HEK293 (cell line): ENCODE measurements around the gene KXD1.
A peak's percentile ranks its signal among the peaks of the same experiment; 100 is the strongest.

Experiments used
- BCL11B ChIP-seq: fragments of 450-650 bp; formaldehyde crosslinking; IDR thresholded peaks from 2 replicates; pipeline ENCODE4 v1.5.1; 2016; ENCODE audit warnings: low read depth, missing biosample characterization, missing genetic modification characterization
- GLIS1 ChIP-seq: fragments of 450-650 bp; formaldehyde crosslinking; IDR thresholded peaks from 2 replicates; pipeline ENCODE4 v1.5.1; 2016; ENCODE audit warnings: missing biosample characterization, missing genetic modification characterization
- KLF16 ChIP-seq: fragments of 450-650 bp; formaldehyde crosslinking; IDR thresholded peaks from 2 replicates; pipeline ENCODE4 v1.5.1; 2017; ENCODE audit warnings: missing biosample characterization, missing genetic modification characterization
- OVOL3 ChIP-seq: fragments of 450-650 bp; formaldehyde crosslinking; IDR thresholded peaks from 2 replicates; pipeline ENCODE4 v1.5.1; 2016; ENCODE audit warnings: missing biosample characterization, missing genetic modification characterization
- SP2 ChIP-seq: fragments of 450-650 bp; formaldehyde crosslinking; IDR thresholded peaks from 2 replicates; pipeline ENCODE4 v1.5.1; 2016; ENCODE audit warnings: missing biosample characterization, missing genetic modification characterization
- TRIM28 ChIP-seq: IDR thresholded peaks from 2 replicates; pipeline ENCODE4 v1.6.1; 2011; ENCODE audit warnings: low read length, control low read depth, borderline replicate concordance
- YY1 ChIP-seq: fragments of 450-650 bp; formaldehyde crosslinking; IDR thresholded peaks from 2 replicates; pipeline ENCODE4 v1.5.1; 2018; ENCODE audit warnings: missing biosample characterization, missing genetic modification characterization
- ZFP3 ChIP-seq: fragments of 450-650 bp; formaldehyde crosslinking; IDR thresholded peaks from 2 replicates; pipeline ENCODE4 v1.5.1; 2016; ENCODE audit warnings: low read depth, missing biosample characterization, missing genetic modification characterization
- ZFP37 ChIP-seq: fragments of 450-650 bp; formaldehyde crosslinking; IDR thresholded peaks from 2 replicates; pipeline ENCODE4 v1.5.1; 2016; ENCODE audit warnings: missing biosample characterization, missing genetic modification characterization
- ZIC2 ChIP-seq: fragments of 450-650 bp; formaldehyde crosslinking; IDR thresholded peaks from 2 replicates; pipeline ENCODE4 v1.5.1; 2016; ENCODE audit warnings: missing biosample characterization, missing genetic modification characterization
- ZNF133 ChIP-seq: fragments of 450-650 bp; formaldehyde crosslinking; IDR thresholded peaks from 2 replicates; pipeline ENCODE4 v1.5.1; 2016; ENCODE audit warnings: missing biosample characterization, missing genetic modification characterization
- ZNF138 ChIP-seq: fragments of 450-650 bp; formaldehyde crosslinking; IDR thresholded peaks from 2 replicates; pipeline ENCODE4 v1.5.1; 2016; ENCODE audit warnings: missing biosample characterization, missing genetic modification characterization, borderline replicate concordance
- ZNF140 ChIP-seq: fragments of 450-650 bp; formaldehyde crosslinking; IDR thresholded peaks from 2 replicates; pipeline ENCODE4 v1.5.1; 2016; ENCODE audit warnings: missing biosample characterization, missing genetic modification characterization
- ZNF155 ChIP-seq: fragments of 450-650 bp; formaldehyde crosslinking; IDR thresholded peaks from 2 replicates; pipeline ENCODE4 v1.5.1; 2016; ENCODE audit warnings: missing biosample characterization, missing genetic modification characterization
- ZNF202 ChIP-seq: fragments of 450-650 bp; formaldehyde crosslinking; IDR thresholded peaks from 2 replicates; pipeline ENCODE4 v1.5.1; 2016; ENCODE audit warnings: missing biosample characterization, missing genetic modification characterization, borderline replicate concordance
- ZNF211 ChIP-seq: fragments of 450-650 bp; formaldehyde crosslinking; IDR thresholded peaks from 2 replicates; pipeline ENCODE4 v1.5.1; 2016; ENCODE audit warnings: low read depth, missing biosample characterization, missing genetic modification characterization
- ZNF214 ChIP-seq: fragments of 450-650 bp; formaldehyde crosslinking; IDR thresholded peaks from 2 replicates; pipeline ENCODE4 v1.5.1; 2017; ENCODE audit warnings: missing biosample characterization, mild to moderate bottlenecking, missing genetic modification characterization, borderline replicate concordance
- ZNF23 ChIP-seq: fragments of 450-650 bp; formaldehyde crosslinking; IDR thresholded peaks from 2 replicates; pipeline ENCODE4 v1.5.1; 2016; ENCODE audit warnings: missing biosample characterization, missing genetic modification characterization, borderline replicate concordance
- ZNF324 ChIP-seq: fragments of 450-650 bp; formaldehyde crosslinking; IDR thresholded peaks from 2 replicates; pipeline ENCODE4 v1.5.1; 2016; ENCODE audit warnings: missing biosample characterization, missing genetic modification characterization
- ZNF544 ChIP-seq: fragments of 450-650 bp; formaldehyde crosslinking; IDR thresholded peaks from 2 replicates; pipeline ENCODE4 v1.5.0; 2017; ENCODE audit warnings: missing biosample characterization, missing genetic modification characterization
- ZNF621 ChIP-seq: fragments of 450-650 bp; formaldehyde crosslinking; IDR thresholded peaks from 2 replicates; pipeline ENCODE4 v1.5.1; 2017; ENCODE audit warnings: missing biosample characterization, missing genetic modification characterization
- ZNF701 ChIP-seq: fragments of 450-650 bp; formaldehyde crosslinking; IDR thresholded peaks from 2 replicates; pipeline ENCODE4 v1.5.1; 2016; ENCODE audit warnings: missing biosample characterization, missing genetic modification characterization
- ZNF707 ChIP-seq: fragments of 450-650 bp; formaldehyde crosslinking; IDR thresholded peaks from 2 replicates; pipeline ENCODE4 v1.5.1; 2016; ENCODE audit warnings: missing biosample characterization, missing genetic modification characterization
- TF ChIP-seq, protein P1 (sequence below): fragments of 450-650 bp; formaldehyde crosslinking; IDR thresholded peaks from 2 replicates; pipeline ENCODE4 v1.5.1; 2016; ENCODE audit warnings: missing biosample characterization, missing genetic modification characterization
- TF ChIP-seq, protein P2 (sequence below): fragments of 450-650 bp; formaldehyde crosslinking; IDR thresholded peaks from 2 replicates; pipeline ENCODE4 v1.5.1; 2016; ENCODE audit warnings: missing biosample characterization, missing genetic modification characterization
- TF ChIP-seq, protein P3 (sequence below): fragments of 450-650 bp; formaldehyde crosslinking; IDR thresholded peaks from 2 replicates; pipeline ENCODE4 v1.5.1; 2017; ENCODE audit warnings: missing biosample characterization, missing genetic modification characterization
- TF ChIP-seq, protein P4 (sequence below): fragments of 450-650 bp; formaldehyde crosslinking; conservative IDR thresholded peaks from 2 replicates; pipeline ENCODE4 v1.5.1; 2016; ENCODE audit warnings: low read depth, missing biosample characterization, missing genetic modification characterization
- TF ChIP-seq, protein P5 (sequence below): fragments of 450-650 bp; formaldehyde crosslinking; IDR thresholded peaks from 2 replicates; pipeline ENCODE4 v1.5.1; 2017; ENCODE audit warnings: missing biosample characterization, missing genetic modification characterization

The KXD1 gene

DNA sequence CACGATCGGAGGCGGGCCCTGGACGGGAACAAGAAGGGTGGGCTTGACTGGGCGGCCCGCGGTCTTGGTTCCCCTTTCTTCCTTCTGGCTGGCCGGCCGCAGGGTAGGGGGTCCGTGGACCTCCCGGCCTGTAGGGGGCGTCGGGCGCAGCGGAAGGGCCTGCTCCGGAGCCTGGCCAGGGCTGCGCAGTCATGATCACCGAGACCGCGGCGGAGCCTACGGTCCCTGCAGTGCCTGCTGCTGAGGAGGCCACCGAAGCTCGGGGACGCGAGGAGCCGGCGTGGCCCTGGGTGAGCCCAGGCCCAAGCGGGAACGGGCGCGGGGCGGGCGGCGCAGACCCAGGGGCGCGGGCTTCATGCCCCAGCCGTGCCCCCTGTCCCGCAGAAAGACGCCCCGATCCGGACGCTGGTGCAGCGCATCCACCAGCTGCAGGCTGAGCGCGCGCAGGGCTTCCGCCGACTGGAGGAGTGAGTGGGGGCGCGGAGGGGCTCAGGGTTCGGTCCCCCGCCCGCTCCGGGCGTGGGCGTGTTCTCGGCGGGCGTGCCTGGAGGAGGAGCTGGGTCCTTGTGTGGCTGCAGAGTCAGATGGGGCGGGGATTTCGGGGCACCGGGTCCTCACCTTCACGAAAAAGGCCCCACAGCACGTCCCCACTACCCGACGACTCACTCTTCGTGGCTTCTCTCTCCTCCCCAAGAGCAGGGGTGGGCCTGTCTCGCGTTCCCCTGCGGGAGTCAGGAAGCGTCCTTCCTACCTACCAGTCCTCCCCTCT, 31.1 kb downstream of the KXD1 start, which contains the start of gene REX1BD (continued):
- TF ChIP-seq GLIS1 (tag by site-specific recombination): peak; percentile 47
- TF ChIP-seq, protein P1, sequence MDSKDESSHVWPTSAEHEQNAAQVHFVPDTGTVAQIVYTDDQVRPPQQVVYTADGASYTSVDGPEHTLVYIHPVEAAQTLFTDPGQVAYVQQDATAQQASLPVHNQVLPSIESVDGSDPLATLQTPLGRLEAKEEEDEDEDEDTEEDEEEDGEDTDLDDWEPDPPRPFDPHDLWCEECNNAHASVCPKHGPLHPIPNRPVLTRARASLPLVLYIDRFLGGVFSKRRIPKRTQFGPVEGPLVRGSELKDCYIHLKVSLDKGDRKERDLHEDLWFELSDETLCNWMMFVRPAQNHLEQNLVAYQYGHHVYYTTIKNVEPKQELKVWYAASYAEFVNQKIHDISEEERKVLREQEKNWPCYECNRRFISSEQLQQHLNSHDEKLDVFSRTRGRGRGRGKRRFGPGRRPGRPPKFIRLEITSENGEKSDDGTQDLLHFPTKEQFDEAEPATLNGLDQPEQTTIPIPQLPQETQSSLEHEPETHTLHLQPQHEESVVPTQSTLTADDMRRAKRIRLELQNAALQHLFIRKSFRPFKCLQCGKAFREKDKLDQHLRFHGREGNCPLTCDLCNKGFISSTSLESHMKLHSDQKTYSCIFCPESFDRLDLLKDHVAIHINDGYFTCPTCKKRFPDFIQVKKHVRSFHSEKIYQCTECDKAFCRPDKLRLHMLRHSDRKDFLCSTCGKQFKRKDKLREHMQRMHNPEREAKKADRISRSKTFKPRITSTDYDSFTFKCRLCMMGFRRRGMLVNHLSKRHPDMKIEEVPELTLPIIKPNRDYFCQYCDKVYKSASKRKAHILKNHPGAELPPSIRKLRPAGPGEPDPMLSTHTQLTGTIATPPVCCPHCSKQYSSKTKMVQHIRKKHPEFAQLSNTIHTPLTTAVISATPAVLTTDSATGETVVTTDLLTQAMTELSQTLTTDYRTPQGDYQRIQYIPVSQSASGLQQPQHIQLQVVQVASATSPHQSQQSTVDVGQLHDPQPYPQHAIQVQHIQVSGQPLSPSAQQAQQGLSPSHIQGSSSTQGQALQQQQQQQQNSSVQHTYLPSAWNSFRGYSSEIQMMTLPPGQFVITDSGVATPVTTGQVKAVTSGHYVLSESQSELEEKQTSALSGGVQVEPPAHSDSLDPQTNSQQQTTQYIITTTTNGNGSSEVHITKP (tag by site-specific recombination): peak; percentile 85
- TF ChIP-seq ZFP3 (tag by site-specific recombination): 0 out of 2 replicates have a peak, but pooled peaks have one; percentile 9
- 0 out of 2 replicates have a peak, but pooled peaks have one; percentile 34 for TF ChIP-seq ZNF133 (tag by site-specific recombination)
- peak; percentile 75 for TF ChIP-seq YY1 (tag by site-specific recombination)
- no peak for TF ChIP-seq ZNF23 (tag by site-specific recombination)
- TF ChIP-seq ZNF214 (tag by site-specific recombination): no peak
- no peak for TF ChIP-seq ZNF707
- no peak for TF ChIP-seq ZNF155 (tag by site-specific recombination)
- TF ChIP-seq ZNF211 (tag by site-specific recombination): no peak
- TF ChIP-seq, protein P2, sequence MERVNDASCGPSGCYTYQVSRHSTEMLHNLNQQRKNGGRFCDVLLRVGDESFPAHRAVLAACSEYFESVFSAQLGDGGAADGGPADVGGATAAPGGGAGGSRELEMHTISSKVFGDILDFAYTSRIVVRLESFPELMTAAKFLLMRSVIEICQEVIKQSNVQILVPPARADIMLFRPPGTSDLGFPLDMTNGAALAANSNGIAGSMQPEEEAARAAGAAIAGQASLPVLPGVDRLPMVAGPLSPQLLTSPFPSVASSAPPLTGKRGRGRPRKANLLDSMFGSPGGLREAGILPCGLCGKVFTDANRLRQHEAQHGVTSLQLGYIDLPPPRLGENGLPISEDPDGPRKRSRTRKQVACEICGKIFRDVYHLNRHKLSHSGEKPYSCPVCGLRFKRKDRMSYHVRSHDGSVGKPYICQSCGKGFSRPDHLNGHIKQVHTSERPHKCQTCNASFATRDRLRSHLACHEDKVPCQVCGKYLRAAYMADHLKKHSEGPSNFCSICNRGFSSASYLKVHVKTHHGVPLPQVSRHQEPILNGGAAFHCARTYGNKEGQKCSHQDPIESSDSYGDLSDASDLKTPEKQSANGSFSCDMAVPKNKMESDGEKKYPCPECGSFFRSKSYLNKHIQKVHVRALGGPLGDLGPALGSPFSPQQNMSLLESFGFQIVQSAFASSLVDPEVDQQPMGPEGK (tag by site-specific recombination): peak; percentile 100
- TF ChIP-seq TRIM28: no peak; the same call in 1 of the 2 replicates
- TF ChIP-seq, protein P3, sequence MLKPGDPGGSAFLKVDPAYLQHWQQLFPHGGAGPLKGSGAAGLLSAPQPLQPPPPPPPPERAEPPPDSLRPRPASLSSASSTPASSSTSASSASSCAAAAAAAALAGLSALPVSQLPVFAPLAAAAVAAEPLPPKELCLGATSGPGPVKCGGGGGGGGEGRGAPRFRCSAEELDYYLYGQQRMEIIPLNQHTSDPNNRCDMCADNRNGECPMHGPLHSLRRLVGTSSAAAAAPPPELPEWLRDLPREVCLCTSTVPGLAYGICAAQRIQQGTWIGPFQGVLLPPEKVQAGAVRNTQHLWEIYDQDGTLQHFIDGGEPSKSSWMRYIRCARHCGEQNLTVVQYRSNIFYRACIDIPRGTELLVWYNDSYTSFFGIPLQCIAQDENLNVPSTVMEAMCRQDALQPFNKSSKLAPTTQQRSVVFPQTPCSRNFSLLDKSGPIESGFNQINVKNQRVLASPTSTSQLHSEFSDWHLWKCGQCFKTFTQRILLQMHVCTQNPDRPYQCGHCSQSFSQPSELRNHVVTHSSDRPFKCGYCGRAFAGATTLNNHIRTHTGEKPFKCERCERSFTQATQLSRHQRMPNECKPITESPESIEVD (tag by site-specific recombination): no peak
- TF ChIP-seq BCL11B: no peak; the same call in 1 of the 2 replicates
- TF ChIP-seq, protein P4, sequence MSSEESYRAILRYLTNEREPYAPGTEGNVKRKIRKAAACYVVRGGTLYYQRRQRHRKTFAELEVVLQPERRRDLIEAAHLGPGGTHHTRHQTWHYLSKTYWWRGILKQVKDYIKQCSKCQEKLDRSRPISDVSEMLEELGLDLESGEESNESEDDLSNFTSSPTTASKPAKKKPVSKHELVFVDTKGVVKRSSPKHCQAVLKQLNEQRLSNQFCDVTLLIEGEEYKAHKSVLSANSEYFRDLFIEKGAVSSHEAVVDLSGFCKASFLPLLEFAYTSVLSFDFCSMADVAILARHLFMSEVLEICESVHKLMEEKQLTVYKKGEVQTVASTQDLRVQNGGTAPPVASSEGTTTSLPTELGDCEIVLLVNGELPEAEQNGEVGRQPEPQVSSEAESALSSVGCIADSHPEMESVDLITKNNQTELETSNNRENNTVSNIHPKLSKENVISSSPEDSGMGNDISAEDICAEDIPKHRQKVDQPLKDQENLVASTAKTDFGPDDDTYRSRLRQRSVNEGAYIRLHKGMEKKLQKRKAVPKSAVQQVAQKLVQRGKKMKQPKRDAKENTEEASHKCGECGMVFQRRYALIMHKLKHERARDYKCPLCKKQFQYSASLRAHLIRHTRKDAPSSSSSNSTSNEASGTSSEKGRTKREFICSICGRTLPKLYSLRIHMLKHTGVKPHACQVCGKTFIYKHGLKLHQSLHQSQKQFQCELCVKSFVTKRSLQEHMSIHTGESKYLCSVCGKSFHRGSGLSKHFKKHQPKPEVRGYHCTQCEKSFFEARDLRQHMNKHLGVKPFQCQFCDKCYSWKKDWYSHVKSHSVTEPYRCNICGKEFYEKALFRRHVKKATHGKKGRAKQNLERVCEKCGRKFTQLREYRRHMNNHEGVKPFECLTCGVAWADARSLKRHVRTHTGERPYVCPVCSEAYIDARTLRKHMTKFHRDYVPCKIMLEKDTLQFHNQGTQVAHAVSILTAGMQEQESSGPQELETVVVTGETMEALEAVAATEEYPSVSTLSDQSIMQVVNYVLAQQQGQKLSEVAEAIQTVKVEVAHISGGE (tag by site-specific recombination): peak; percentile 91
- TF ChIP-seq ZIC2: peak; percentile 52
- TF ChIP-seq ZNF621 (tag by site-specific recombination): no peak
- no peak for TF ChIP-seq ZNF140
- TF ChIP-seq ZNF202 (tag by site-specific recombination): no peak
- TF ChIP-seq OVOL3: no peak; the same call in 1 of the 2 replicates
- TF ChIP-seq, protein P5, sequence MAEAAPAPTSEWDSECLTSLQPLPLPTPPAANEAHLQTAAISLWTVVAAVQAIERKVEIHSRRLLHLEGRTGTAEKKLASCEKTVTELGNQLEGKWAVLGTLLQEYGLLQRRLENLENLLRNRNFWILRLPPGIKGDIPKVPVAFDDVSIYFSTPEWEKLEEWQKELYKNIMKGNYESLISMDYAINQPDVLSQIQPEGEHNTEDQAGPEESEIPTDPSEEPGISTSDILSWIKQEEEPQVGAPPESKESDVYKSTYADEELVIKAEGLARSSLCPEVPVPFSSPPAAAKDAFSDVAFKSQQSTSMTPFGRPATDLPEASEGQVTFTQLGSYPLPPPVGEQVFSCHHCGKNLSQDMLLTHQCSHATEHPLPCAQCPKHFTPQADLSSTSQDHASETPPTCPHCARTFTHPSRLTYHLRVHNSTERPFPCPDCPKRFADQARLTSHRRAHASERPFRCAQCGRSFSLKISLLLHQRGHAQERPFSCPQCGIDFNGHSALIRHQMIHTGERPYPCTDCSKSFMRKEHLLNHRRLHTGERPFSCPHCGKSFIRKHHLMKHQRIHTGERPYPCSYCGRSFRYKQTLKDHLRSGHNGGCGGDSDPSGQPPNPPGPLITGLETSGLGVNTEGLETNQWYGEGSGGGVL (tag by site-specific recombination): peak; percentile 83
- TF ChIP-seq KLF16 (tag by site-specific recombination): peak; percentile 70
- no peak for TF ChIP-seq ZNF701 (tag by site-specific recombination)
- peak; percentile 95 for TF ChIP-seq ZNF324 (tag by site-specific recombination)
- peak; percentile 73 for TF ChIP-seq SP2
- TF ChIP-seq ZNF544: no peak
- TF ChIP-seq ZNF138 (tag by site-specific recombination): no peak
- TF ChIP-seq ZFP37: peak; percentile 89
